Measurements from ENCODE around the gene PRKCA.

PRKCA gene

DNA sequence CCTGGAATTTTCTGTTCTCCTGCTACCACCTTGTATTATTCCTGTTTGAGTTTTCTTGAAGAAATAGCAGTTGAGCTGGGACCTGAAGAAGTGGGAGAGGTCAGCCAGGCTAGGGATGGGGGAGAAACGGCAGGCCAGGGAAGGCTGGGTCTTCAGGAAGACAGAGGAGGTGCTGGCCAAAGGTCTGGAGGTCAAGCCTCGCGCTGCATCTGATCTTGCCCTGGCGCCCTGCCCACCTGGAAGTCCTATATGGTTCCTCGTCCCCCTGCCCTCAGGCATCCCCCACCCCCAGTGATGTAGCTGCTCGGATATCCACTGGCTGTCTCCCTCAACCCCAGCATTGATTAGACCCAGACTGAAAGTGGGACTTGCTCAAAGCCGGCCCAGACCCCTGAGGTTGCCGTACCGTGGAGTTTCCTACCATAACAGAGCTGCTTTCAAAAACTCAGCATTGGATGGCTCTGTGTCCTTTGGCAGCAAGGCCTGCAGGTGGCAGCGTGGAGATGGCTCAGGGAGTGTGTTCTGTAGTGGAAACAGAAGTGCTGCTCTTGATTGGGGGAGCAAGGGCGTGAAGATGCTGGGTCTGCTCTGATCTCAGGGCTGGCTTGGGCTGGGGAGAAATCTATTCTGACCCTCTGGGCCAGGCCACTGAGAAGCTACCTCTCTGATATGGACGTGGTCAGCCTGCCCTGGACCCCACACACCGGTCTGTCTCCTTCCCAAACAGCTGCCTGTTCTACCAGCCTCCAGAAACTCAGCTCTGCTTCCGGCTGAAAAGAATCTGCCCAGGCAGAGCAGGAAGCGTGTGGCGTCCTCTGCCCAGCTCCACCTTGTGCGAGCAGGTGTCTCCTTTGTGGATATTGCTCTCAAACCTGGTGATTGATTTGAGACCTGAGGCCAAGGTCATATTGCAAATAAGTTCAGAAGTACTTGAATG, 425.5 kb downstream of the PRKCA start:
- no peak for FAIRE-seq

DNA sequence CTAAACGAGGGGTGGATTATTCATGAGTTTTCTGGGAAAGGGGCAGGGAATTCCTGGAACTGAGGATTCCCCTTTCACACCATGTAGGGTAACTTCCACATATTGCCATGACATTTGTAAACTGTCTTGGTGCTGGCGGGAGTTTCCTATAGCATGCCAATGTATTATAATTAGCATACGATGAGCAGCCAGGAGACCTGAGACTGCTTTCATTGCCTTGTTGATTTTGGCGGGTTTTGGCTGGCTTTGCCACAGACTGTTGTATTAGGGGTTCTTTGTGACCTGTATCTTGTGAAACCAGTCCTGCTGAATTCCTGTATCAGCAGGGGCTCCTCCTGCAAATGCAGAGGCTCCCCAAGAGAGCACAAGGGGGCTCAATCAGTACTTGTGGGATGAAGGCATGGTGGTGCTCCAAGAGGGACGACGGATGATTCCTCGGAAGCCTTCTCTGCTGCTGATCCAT, 428.1 kb downstream of the PRKCA start:
- FAIRE-seq, result no peak

DNA sequence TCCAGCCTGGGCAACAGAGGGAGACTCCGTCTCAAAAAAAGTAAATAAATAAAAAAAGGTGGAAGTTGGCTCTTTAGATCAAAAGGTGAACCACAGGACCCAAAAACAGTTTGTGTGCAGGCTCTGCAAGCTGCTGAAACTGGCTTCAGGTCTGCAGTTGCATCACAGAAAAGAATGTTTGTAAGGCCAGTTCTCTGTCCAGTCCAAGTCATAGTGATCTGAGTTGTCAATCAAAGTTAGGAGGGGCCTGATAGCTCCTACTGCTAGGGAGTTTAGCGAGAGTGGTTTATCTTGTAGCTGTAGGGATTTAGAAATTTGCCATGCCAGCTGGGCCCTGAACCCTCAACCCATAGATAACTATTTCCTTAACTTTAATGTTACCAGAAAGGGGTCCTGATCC, 431.3 kb downstream of the PRKCA start:
- FAIRE-seq, result no peak

DNA sequence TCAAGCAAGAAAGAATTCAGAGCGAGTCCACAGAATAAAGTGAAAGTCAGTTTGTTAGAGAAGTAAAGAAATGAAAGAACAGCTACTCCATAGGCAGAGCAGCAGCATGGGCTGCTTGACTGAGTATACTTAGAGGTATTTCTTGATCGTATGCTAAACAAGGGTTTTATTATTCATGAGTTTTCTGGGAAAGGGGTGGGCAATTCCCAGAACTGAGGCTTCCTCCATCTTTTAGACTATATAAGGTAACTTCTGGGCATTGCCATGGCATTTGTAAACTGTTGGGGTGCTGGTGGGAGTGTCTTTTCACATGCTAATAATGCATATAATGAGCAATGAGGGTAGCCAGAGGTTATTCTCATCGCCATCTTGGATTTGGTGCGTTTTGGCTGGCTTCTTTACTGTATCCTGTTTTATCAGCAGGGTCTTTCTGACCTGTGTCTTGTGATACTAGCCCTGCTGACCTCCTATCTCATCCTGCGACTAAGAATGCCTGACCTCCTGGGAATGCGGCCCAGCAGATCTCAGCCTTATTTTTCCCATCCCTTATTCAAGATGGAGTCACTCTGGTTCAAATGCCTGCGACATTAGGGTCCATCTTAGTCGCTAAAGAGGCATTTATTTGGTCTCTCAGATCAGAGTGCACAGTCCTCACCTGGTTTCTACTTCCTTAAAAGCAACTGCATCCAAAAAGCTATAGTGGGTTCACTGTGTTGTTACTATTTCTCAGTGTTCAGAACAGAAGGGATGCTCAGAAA, 432.0 kb downstream of the PRKCA start:
- no peak for FAIRE-seq

GRCh38 chr17:66737524-66737923, 435.1 kb downstream of the PRKCA start:
- no peak for FAIRE-seq

- no peak for FAIRE-seq
Measured at GRCh38 chr17:66738301-66738700, 435.9 kb downstream of the PRKCA start.

DNA sequence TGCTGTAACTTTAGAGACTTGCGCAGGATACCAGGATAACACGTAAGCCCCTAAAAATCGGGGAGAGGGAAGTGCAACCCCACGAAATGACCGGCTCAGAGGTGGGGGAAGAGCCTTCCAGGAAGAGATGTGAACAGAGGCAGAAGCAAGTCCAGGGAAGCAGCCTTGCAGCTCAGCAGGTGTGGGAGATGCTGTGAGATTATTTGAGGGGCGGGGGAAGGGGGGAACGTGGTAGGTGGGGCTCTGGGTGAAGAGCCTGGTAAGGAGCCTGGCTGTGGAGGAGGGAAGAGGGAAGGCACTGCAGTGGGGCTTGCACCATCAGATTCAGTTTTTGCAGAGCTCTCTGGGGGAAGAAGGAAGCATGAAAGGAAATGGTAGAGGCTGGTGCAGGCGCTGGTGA, 437.1 kb downstream of the PRKCA start:
- FAIRE-seq, result no peak

DNA sequence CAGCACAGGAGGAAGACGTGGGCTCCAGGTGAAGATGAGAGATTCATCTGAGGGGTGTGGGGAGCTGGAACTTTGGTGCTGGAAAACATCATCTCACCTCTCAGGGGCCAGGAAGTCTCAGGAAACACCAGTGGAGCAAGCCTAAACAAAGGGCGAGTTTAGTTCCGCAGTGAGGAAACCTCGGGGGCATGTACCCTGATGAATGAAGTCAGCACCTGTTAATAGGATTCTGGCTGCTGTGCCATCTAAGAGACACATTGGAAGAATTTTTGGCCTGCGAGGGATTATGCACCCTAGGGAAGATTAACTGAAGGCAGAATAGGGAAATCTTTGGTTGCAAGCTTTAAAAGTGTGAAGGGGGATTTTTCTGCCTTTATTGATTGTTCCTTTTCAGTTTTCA, 437.8 kb downstream of the PRKCA start:
- no peak for FAIRE-seq

DNA sequence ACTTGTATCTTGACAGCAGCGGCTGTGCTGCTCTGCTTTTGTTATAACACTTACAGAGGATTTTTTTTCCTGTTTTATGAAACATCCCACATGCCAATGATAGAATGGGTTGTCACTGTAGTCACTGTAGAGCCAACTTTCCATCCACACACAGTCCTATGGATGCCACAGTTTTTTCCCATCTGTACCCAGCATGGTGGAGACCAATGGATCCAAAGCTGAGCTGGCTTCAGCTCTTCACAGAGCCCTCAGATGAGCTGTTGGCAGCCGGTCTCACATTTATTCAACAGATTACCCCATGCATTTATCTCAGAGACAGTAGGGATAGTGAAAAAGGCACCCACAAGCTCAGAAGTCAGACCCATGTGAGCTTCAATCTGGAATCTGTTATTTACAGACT, 441.1 kb downstream of the PRKCA start:
- FAIRE-seq, result no peak

- no peak for FAIRE-seq
Measured at GRCh38 chr17:66746736-66747135, 444.3 kb downstream of the PRKCA start.

DNA sequence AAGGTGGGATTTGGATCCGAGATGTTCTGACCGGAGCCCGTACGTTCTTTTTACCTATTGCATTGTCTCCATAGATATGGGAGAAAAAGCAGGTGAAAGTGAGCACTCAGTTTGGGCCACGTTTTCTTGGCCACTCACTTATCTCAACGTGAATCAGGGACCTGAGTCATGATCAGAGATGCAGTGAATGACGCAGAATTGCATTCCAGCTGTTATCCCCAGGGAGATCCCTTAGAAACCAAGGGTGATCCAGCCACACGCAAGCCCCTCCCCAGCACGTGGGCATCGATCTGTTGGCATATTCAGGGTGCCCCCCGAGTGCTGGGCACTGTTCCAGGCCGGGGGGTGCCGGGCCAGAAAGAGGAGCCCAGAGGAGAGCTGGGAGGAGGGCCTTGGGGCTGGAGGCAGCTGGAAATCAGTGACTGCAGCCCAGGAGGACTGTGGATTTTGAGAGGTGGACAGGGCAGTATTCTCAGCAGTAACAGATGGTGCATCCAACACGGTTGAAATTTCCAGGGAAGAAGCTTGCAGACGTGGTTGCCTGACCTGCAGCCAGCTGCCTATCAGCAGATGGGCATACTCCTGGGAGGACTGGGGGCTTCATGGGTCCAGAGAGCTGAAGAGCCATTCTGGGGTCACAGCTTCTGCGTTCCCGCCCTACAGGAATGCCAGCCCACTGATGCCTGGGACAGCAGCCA, 445.3 kb downstream of the PRKCA start:
- no peak for FAIRE-seq

- FAIRE-seq, result no peak
Measured at GRCh38 chr17:66748578-66748977, 446.2 kb downstream of the PRKCA start.

- FAIRE-seq, result no peak
Measured at GRCh38 chr17:66749217-66749832, 446.9 kb downstream of the PRKCA start.

DNA sequence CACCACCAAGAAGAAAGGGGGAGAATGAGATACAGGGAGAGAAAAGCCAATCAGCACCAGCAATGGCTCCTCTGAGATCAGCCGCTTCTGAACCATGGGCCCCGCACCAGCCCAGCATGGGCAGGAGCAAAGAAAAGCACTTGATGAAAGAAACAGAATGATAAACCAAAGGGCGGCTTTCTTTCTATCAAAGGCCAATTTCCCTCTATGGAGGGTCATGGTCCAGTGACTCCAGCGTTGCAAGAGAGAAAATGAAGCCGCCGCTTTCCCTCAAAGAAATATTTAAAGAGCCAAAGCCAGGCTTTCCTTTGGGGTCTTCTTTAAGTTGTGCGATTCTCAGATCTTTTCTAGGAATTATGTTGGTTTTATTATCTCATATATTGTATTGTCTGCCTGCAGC, 447.7 kb downstream of the PRKCA start:
- no peak for FAIRE-seq

DNA sequence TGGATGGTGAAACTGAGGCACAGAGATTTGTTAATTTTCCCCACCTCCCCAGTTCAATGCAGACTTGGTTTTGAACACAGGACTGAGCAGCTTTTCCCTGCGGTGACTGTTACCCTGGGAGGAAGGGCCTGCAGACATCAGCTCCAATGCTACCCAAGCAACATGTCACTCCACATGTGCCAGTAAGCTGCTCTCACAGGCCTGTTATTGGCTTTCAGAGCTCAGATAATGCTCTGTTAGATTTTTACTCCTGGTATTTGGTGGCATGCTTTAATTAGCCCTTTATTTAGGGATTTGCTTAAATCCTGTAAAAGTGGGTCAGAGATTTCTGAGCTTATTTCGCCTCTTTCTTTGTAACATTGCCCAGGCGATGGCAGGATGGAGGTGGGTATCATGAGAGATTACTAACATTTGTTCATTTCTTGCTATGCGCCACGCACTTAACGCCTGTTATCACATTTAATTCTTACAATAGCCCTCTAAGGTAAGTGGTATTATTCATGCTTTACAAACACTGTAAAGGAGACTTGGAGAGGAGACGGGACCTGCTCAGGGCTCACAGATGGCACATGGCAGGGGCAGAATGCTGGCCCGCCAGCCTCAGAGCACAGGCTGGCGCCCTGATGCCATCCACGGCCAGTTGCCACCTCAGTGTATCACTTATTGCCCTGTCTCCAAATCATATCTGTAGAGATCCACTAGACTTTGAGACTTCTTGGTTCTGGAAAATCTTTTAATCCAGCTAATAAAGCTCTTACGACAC, 448.5 kb downstream of the PRKCA start:
- FAIRE-seq, result no peak

DNA sequence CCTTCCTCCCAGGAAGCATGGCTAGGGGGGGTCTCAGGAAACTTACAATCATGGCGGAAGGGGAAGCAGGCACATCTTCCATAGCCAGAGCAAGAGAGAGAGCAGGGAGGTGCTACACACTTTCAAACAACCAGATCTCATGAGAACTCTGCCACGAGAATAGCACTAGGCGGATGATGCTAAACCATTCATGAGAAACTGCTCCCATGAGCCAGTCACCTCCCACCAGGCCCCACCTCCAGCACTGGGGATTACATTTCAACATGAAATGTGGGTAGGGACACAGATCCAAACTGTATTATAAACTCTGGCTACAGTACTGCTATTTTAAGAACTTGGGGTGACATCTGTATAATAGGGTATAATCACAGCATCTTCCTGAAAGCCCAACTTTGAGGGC, 449.4 kb downstream of the PRKCA start:
- no peak for FAIRE-seq

GRCh38 chr17:66752411-66752810, 450.0 kb downstream of the PRKCA start:
- no peak for FAIRE-seq

DNA sequence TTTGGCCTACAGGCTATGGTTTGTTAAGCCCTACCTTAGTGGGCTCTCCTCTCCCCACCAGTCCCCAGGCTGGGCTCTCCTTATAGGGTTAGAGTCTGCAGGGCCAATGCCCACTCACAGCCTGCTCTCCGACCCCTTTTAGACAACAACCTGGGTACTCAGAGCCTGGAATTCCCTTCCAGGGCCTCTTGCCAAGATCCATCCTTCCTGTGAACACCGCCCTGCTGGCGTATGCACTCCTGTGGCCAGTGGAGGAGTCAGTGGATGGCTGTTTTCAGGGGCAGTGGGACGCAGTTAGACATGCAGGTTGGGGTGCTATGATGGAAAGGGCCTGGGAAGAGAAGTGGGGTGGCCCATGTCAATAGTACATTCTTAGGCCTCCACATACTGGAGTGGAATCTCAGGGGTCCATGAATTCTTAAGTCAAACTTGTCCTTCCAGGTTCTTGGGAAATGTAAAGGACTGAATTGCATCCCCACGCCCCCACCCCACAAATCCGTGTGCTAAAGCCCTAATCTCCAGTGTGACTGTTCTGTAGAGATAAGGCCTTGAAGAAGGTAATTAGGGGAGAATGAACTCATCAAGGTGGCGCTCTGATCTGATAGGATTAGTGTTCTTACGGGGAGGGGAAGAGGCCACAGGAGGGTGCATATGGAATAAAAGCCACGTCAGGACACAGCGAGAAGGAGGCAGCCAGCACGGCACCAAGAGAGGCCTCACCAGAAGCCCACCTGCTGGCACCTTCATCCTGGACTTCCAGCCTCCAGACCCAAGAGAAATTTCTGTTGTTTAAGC, 450.9 kb downstream of the PRKCA start:
- FAIRE-seq, result no peak

DNA sequence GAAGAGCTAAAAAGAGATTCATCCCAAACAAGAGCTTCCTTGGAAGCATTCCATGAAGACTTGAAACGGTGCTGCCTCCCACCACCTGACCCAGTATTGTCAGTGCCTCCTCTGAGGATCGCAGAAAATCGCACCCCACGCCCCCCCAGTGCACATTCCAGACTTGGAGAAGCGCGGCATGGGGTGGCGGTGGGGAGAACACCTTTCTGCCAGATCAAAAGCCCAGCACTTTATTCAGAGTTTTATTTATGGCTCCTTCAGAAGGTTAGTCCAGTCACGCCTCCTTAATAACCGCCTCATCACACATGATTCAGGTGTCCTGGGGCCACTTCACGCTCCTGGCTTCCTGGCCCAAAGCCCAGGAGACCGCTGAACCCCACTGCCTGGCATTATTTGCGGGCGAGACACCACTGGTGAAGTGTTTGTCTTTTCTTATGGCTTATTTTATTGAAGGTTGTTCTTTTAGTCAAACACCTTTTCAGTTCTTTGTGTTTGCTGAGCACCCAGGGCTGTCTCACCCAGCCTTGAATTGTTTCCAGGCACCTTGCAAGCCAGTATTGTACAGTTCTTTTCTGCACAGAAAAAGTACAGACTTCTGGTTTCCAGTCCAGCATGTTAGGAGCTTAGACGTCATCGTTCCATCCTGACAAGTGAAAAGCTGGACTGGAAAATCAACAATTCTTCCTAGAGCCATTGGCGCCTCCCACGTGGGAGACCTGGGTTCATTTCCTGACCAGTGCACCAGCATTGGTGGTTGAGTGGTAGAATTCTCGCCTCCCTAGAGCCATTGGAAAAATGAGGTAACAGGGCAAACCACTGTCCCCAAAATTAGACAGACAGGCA, 452.9 kb downstream of the PRKCA start:
- FAIRE-seq, result no peak

GRCh38 chr17:66755944-66756290, 453.5 kb downstream of the PRKCA start:
- no peak for FAIRE-seq

Data from G401.6 (cell line).